Heart right ventricle (tissue), 16 donors: ENCODE measurements around the gene TNFRSF6B. TPM values are rescaled to one million over a fixed set of nuclear protein-coding genes. Genes with fewer than 3 reads are reported as not detected.

Experiments
- ATAC-seq, 8 donors: fragments of 200-7000 bp; cut with Tn5 transposase; one replicate each; pipeline ENCODE4 v1.9.1; 2020; ENCODE audit warnings: mild to moderate bottlenecking in 8 of 8, moderate library complexity in 8 of 8, moderate number of reproducible peaks in 1 of 8
- DNase-seq, 2 donors: peaks; one replicate each; pipeline ENCODE4 v3.0.0-alpha.2; 2020
- H3K27ac ChIP-seq, 10 donors: fragments of 200-600 bp; sonication (generic) in 2 of 10; one replicate each; pipeline versions ENCODE4 v1.5.0 to v1.8.0; 2020 to 2022; ENCODE audit warnings: mild to moderate bottlenecking in 3 of 10
- H3K27me3 ChIP-seq, 7 donors: fragments of 200-600 bp; one replicate each; pipeline ENCODE4 v1.8.0; 2021 to 2022; ENCODE audit warnings: mild to moderate bottlenecking in 2 of 7
- H3K36me3 ChIP-seq, 9 donors: fragments of 200-600 bp; sonication (generic) in 1 of 9; one replicate each; pipeline versions ENCODE4 v1.5.0 to v1.8.0; 2020 to 2022; ENCODE audit warnings: mild to moderate bottlenecking in 2 of 9
- H3K4me1 ChIP-seq, 9 donors: fragments of 200-600 bp; sonication (generic) in 1 of 9; one replicate each; pipeline versions ENCODE4 v1.5.0 to v1.8.0; 2020 to 2022; ENCODE audit warnings: mild to moderate bottlenecking in 4 of 9
- H3K4me3 ChIP-seq, 10 donors: fragments of 200-600 bp; sonication (generic) in 2 of 10; one replicate each; pipeline versions ENCODE4 v1.5.0 to v1.8.0; 2020 to 2022; ENCODE audit warnings: mild to moderate bottlenecking in 7 of 10, moderate library complexity in 2 of 10
- H3K9me3 ChIP-seq, 11 donors: fragments of 200-600 bp in 10 of 11; sonication (generic) in 2 of 11; one replicate each; pipeline versions ENCODE4 v1.5.0 to v1.8.0; 2013 to 2022; ENCODE audit warnings: mild to moderate bottlenecking in 2 of 11, control low read depth in 1 of 11, moderate library complexity in 1 of 11
- WGBS, 2 donors: extraction: QIAGEN DNeasy Blood & Tissue Kit; methylation state at CpG; one replicate each; pipeline ENCODE4 v1.1.7; 2013; ENCODE audit warnings: inconsistent platforms in 1 of 2; 5-methylcytosine and 5-hydroxymethylcytosine counted together
- intact Hi-C, 10 donors: fragments of 100-400 bp; cut with DNase I; formaldehyde crosslinking; loops; one replicate each; pipeline versions ENCODE4 v1.11.1 to v1.14.2; 2022
- polyA plus RNA-seq, 2 donors: library from polyadenylated mRNA; stranded (reverse); fragments of 200-250 nt; gene quantifications; one replicate each; pipeline ENCODE4 v1.2.3, GENCODE V29; 2013
- total RNA-seq, 10 donors: library from RNA; stranded (reverse); fragmentation: NEBNext Ultra II Directional in 3 of 10; extraction: Animal tissue kit (Norgen Biotek cat#: 25700) in 3 of 10; gene quantifications; one replicate each; pipeline versions ENCODE4 v1.2.1 to v1.2.4, GENCODE V29; 2021 to 2023
- TF ChIP-seq, protein P1 (sequence below), 9 donors: fragments of 200-600 bp; sonication (generic) in 2 of 9; IDR thresholded peaks; one replicate each; pipeline versions ENCODE4 v1.5.0 to v1.8.0; 2021 to 2022; ENCODE audit warnings: antibody characterized with exemption in 9 of 9, mild to moderate bottlenecking in 5 of 9, moderate library complexity in 1 of 9
- donor health status: Arrhythmogenic right ventricular cardiomyopathy.
- donor health status: ischemic (EF 13 %, LVEDD 7.1; RV severe dilation, severe dysfunction).
- donor health status: healthy with polysubstance abuse.
- donor health status: DM: no; HTN: yes; CAD: no.
- donor health status: DM: no; HTN: no; CAD: no.
- donor health status: ischemic (EF 25% LVEDD 6.9; RV normal size, moderate dysfunction).
- donor health status: ischemic (EF 25% LVEDD 5.7; RV mildly dilated, moderate dysfunction).
- donor health status: healthy.
- donor health status: DM: yes; HTN: yes; CAD: no.
- donor health status: Ischemic cardiomyopathy.
- donor health status: ischemic (EF 35%, LVEDD 5.7; RV mildly dilated, moderate dysfunction).
- donor health status: nonischemic (EF 11% LVEDD 7.7; RV severe dilation, severe dysfunction).
- donor health status: DM: yes; HTN: yes; CAD: no.
- donor health status: PGD.
- donor health status: ischemic (EF 29% LVEDD 5.4; RV normal size, mild dysfunction).
- donor health status: nonischemic (EF 23%, LVEDD 6.1; RV moderate dilation, normal function).

Gene TNFRSF6B
- total and polyA plus RNA-seq, 12 donors: 0.26 to 12.5 (median 0.82) TPM

DNA sequence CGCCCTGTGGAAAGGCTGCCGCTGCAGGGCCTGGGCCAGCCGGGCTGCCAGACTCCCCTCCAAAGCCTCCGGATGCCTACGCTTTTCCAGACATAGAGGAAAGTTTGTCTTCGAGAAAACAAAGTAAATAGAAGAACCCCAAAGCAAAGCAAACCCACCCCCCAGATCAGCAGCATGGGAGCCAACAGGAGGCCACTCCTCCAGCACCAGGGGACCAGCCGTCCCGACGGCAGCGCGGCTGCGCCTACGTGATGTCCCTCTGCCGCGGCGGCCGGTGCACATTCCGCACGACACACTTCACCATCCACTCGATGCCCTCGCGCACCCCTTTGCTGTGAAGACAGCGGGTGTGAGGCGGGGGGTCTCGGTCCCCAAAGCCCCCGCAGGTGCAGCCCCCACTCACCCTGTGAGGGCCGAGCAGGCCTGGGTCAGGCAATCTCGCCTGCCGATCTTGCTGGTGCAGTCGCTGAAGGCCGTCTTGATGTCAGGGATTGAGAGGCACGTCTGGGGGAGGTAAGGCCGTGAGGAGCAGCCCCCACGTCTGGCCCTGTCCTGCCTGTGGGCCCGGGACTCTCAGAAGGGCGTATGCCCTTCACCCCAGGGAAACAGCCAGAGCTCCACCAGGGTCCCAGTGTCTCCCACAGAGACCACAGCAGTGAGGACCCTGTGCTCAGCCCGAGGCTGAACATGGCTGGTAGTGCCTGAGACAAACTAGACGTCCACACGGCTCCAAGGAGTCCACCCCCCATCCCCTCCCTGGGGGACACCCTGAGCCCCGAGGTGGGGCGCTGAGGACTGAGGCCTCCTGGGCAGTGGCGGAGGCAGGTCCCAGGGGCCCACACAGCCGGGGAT, 4.0 kb downstream of the TNFRSF6B start:
- intact Hi-C loops: no loop called here
- 86% methylated on average over 43 of the region's 43 CpGs for WGBS, 2 donors
- TF ChIP-seq, protein P1, sequence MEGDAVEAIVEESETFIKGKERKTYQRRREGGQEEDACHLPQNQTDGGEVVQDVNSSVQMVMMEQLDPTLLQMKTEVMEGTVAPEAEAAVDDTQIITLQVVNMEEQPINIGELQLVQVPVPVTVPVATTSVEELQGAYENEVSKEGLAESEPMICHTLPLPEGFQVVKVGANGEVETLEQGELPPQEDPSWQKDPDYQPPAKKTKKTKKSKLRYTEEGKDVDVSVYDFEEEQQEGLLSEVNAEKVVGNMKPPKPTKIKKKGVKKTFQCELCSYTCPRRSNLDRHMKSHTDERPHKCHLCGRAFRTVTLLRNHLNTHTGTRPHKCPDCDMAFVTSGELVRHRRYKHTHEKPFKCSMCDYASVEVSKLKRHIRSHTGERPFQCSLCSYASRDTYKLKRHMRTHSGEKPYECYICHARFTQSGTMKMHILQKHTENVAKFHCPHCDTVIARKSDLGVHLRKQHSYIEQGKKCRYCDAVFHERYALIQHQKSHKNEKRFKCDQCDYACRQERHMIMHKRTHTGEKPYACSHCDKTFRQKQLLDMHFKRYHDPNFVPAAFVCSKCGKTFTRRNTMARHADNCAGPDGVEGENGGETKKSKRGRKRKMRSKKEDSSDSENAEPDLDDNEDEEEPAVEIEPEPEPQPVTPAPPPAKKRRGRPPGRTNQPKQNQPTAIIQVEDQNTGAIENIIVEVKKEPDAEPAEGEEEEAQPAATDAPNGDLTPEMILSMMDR (IDR thresholded peaks at IDR 0.05): no peak
- DNase-seq: no peak
- H3K27me3 ChIP-seq: no peaks in the 10 kb centered on the region
- ATAC-seq: no peak
- H3K27ac ChIP-seq: peak overlapping the region in 6 of 10 donors; percentile 60 to 93 (median 72)
- H3K9me3 ChIP-seq: no peaks in the 10 kb centered on the region
- H3K4me1 ChIP-seq: peaks cover 19 to 58% (median 45%) of the 10 kb centered on the region in 9 donors
- H3K36me3 ChIP-seq: peaks cover 0 to 80% (median 9%) of the 10 kb centered on the region in 9 donors
- H3K4me3 ChIP-seq: no peak overlapping the region

DNA sequence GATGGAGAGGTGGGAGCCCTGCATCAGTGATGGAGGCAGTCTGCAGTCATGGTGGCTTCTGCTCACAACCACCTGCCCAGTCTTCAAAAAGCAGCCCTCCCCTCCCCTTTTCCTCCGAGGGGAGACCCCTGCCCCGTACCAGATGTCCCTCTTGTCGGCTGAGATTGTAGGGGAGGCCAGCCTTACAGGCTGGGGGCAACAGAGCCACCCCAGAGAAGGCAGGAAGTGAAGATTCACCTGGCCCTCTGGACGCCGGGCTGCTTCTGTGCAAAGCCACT, 4.5 kb downstream of the TNFRSF6B start:
- WGBS, 2 donors: 71 to 86% methylated on average over 5 of the region's 5 CpGs
- H3K4me1 ChIP-seq: peaks cover 17 to 54% (median 42%) of the 10 kb centered on the region in 9 donors
- no peak for ATAC-seq
- H3K9me3 ChIP-seq: no peaks in the 10 kb centered on the region
- H3K36me3 ChIP-seq: peaks cover 0 to 81% (median 15%) of the 10 kb centered on the region in 9 donors
- no peaks in the 10 kb centered on the region for H3K27me3 ChIP-seq
- DNase-seq: no peak
- intact Hi-C loops: no loop called here
- H3K4me3 ChIP-seq: no peak overlapping the region
- peak overlapping the region in 4 of 10 donors; percentile 15 to 93 (median 56) for H3K27ac ChIP-seq
- TF ChIP-seq, protein P1 (IDR thresholded peaks at IDR 0.05): no peak

DNA sequence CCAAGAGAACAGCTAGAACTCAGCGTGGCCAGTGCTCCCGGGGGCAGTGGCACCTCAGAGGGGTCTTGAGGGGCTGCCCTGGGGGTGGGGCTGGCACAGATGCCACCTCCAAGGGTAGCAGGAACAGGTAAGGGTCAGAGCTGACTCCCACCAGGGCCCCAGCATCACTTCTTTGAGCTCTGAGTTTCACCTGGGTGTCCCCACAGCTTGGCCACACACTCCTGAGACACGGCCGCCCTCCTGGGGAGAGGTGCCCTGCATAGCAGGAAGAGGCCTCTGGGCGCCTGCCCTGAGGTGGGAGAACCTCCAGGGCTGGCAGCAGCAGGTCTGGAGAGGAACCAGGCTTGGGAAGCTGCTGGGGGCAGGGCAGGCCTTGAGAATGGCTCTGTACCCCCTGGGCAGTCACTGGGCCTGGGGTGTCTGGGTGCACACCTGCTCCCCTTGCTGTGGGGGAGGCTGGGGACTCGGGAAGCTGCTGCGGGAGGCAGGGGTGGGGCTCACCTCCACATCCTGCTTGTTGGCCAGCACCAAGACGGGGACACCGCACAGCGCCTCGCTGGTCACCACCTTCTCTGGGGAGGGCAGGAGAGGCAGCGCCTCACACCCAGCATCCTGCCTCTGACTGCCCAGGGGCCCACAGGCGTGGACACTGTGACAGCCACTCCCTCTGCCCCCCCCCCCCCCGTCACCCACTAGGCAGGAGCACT, 5.0 kb downstream of the TNFRSF6B start:
- TF ChIP-seq, protein P1 (IDR thresholded peaks at IDR 0.05): no peak
- Histone ChIP-seq H3K36me3 (peaks cover 0 to 81% (median 20%) of the 10 kb centered on the region in 9 donors), H3K4me1 (peaks cover 20 to 54% (median 42%) of the 10 kb centered on the region in 9 donors), H3K9me3 (no peaks in the 10 kb centered on the region), H3K4me3 (no peak overlapping the region), H3K27ac (peak overlapping the region in 4 of 10 donors; percentile 15 to 93 (median 56)), H3K27me3 (no peaks in the 10 kb centered on the region)
- ATAC-seq (no peak), DNase-seq (no peak)
- 77 to 88% methylated on average over 13 to 14 of the region's 14 CpGs for WGBS, 2 donors
- intact Hi-C loops: no loop called here

DNA sequence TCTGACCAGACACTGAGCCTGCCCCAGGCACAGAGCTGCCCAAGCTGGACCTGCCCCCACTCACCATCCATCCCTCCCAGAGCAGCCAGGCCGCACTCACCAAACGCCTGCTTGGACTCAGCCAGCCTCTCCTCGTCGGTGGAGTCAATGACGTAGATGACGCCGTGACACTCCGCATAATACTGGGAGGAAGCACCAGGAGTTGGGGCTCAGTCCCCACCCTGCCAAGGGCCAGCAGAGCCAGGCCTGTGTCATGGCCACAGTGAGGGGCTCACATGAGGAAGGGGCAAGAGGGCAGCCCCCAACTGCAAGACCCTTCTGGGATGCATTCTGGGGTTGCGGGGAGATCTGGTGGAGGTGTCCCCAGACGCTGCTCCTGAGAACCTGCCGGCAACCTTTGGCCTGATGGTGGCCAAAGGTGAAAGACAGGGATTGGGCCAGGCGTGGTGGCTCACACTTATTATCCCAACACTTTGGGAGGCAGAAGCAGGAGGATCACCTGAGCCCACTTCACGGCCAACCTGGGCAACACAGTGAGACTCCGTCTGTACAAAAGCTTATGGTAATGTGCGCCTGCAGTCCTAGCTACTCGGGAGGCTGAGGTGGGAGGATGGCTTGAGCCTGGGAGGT, 5.7 kb downstream of the TNFRSF6B start:
- TF ChIP-seq, protein P1 (IDR thresholded peaks at IDR 0.05): no peak
- Histone ChIP-seq H3K9me3 (no peaks in the 10 kb centered on the region), H3K27ac (peak overlapping the region in 3 of 10 donors; percentile 30 to 93 (median 83)), H3K4me1 (peaks cover 22 to 54% (median 41%) of the 10 kb centered on the region in 9 donors), H3K36me3 (peaks cover 0 to 82% (median 20%) of the 10 kb centered on the region in 9 donors), H3K4me3 (no peak overlapping the region), H3K27me3 (no peaks in the 10 kb centered on the region)
- intact Hi-C loops: no loop called here
- WGBS, 2 donors: 88 to 91% methylated on average over 16 of the region's 16 CpGs
- no peak for ATAC-seq
- no peak for DNase-seq
